Stimulated activated memory B cell treated with anti-CD40 and anti-IgM and Interleukin-4, amounts not matched to agents 10 μg/mL and 1 μg/mL and 100 μg/mL, for 72 hours (primary cell): ENCODE results near the gene TP53TG3C.
"Not testable (repeated sequence)": the region's sequence is repeated elsewhere in the genome, so short reads cannot be mapped to it uniquely, and the experiment has no call there.

Source experiments
- ATAC-seq: fragments of 150-1000 bp; cut with Tn5 transposase; 2 replicates; pipeline ENCODE4 v1.10.0; 2021
- H3K27ac Mint-ChIP-seq: one replicate; pipeline ENCODE4 v1.8.0; 2022; ENCODE audit warnings: mild to moderate bottlenecking, mixed read lengths
- H3K27me3 Mint-ChIP-seq: one replicate; pipeline ENCODE4 v1.8.0; 2022; ENCODE audit warnings: mixed read lengths
- H3K36me3 Mint-ChIP-seq: one replicate; pipeline ENCODE4 v1.8.0; 2022; ENCODE audit warnings: mixed read lengths
- H3K4me1 Mint-ChIP-seq: one replicate; pipeline ENCODE4 v1.8.0; 2022; ENCODE audit warnings: mixed read lengths
- H3K4me3 Mint-ChIP-seq: one replicate; pipeline ENCODE4 v1.8.0; 2022; ENCODE audit warnings: mild to moderate bottlenecking, moderate library complexity, mixed read lengths
- H3K9me3 Mint-ChIP-seq: one replicate; pipeline ENCODE4 v1.8.0; 2022; ENCODE audit warnings: mixed read lengths

The TP53TG3C gene

GRCh38 chr16:33193926-33194325 lies at the start of gene TP53TG3C:
Gene TP53TG3C (plus strand): TSS chr16:33194226. CDS start chr16:33194294, 68 bp downstream.
- not testable (repeated sequence) for H3K27me3 Mint-ChIP-seq, H3K4me1 Mint-ChIP-seq, H3K36me3 Mint-ChIP-seq, H3K4me3 Mint-ChIP-seq, H3K27ac Mint-ChIP-seq, ATAC-seq, H3K9me3 Mint-ChIP-seq
